HEK293 (cell line): ENCODE results near the gene DLK1.

Experiments
- CTCF ChIA-PET: fragments of 350-600 bp; formaldehyde crosslinking; extraction: SDS; loops from one replicate; lab custom pipeline; 2021; ENCODE audit warnings: antibody characterized with exemption; lab: Yijun Ruan, JAX
- POLR2A ChIA-PET: fragments of 300-600 bp; formaldehyde crosslinking; extraction: SDS; loops from one replicate; lab custom pipeline; 2020; ENCODE audit warnings: antibody characterized with exemption, inconsistent platforms; lab: Yijun Ruan, JAX
- H3K27ac ChIP-seq: fragments of 200-500 bp; sonication (Bioruptor generic); 2 replicates; pipeline ENCODE4 v1.5.1; 2014; ENCODE audit warnings: low read depth, low read length, control low read depth, inconsistent platforms; ENCODE audit errors: extremely low read depth
- H3K36me3 ChIP-seq, 2 experiments: fragments of 200-500 bp in 1 of 2; sonication (Bioruptor generic) in 1 of 2; 1 replicate in 1 of 2; 2 replicates in 1 of 2; pipeline ENCODE4 v1.5.1; 2014 to 2017; ENCODE audit warnings: inconsistent platforms in 2 of 2, low read length in 2 of 2; ENCODE audit not compliant: control insufficient read depth in 2 of 2, insufficient read depth in 1 of 2
- H3K4me1 ChIP-seq: fragments of 200-500 bp; sonication (Bioruptor generic); 2 replicates; pipeline ENCODE4 v1.5.1; 2014; ENCODE audit warnings: mild to moderate bottlenecking, low read length, inconsistent platforms; ENCODE audit not compliant: control insufficient read depth, insufficient read depth
- H3K4me3 ChIP-seq: 2 replicates; pipeline ENCODE4 v1.5.1; 2011; ENCODE audit warnings: low read depth, mild to moderate bottlenecking, control low read depth, low read length, moderate library complexity
- H3K9me3 ChIP-seq: fragments of 200-500 bp; sonication (Bioruptor generic); 2 replicates; pipeline ENCODE4 v1.5.1; 2014; ENCODE audit warnings: low read depth, low read length, inconsistent platforms; ENCODE audit not compliant: control insufficient read depth, insufficient read depth
- GLIS1 ChIP-seq: fragments of 450-650 bp; formaldehyde crosslinking; IDR thresholded peaks from 2 replicates; pipeline ENCODE4 v1.5.1; 2016; ENCODE audit warnings: missing biosample characterization, missing genetic modification characterization
- ZBTB7A ChIP-seq: fragments of 450-650 bp; formaldehyde crosslinking; IDR thresholded peaks from 2 replicates; pipeline ENCODE4 v1.5.1; 2016; ENCODE audit warnings: low read depth, missing biosample characterization, missing genetic modification characterization
- ZFP41 ChIP-seq: fragments of 450-650 bp; formaldehyde crosslinking; IDR thresholded peaks from 2 replicates; pipeline ENCODE4 v1.5.1; 2016; ENCODE audit warnings: missing biosample characterization, missing genetic modification characterization, borderline replicate concordance
- ZFP69B ChIP-seq: fragments of 450-650 bp; formaldehyde crosslinking; IDR thresholded peaks from 2 replicates; pipeline ENCODE4 v1.5.1; 2016; ENCODE audit warnings: missing biosample characterization, missing genetic modification characterization
- ZNF221 ChIP-seq: fragments of 450-650 bp; formaldehyde crosslinking; IDR thresholded peaks from 2 replicates; pipeline ENCODE4 v1.5.1; 2017; ENCODE audit warnings: missing biosample characterization, missing genetic modification characterization, borderline replicate concordance
- ZNF248 ChIP-seq: fragments of 450-650 bp; formaldehyde crosslinking; IDR thresholded peaks from 2 replicates; pipeline ENCODE4 v1.5.1; 2017; ENCODE audit warnings: missing biosample characterization, missing genetic modification characterization
- ZNF510 ChIP-seq: fragments of 450-650 bp; formaldehyde crosslinking; IDR thresholded peaks from 2 replicates; pipeline ENCODE4 v1.5.1; 2018; ENCODE audit warnings: mild to moderate bottlenecking, missing genetic modification characterization, missing biosample characterization; ENCODE audit not compliant: insufficient replicate concordance
- ZNF677 ChIP-seq: fragments of 450-650 bp; IDR thresholded peaks from 2 replicates; pipeline ENCODE4 v1.5.0; 2018; ENCODE audit warnings: missing biosample characterization, mild to moderate bottlenecking, missing genetic modification characterization, moderate library complexity
- ZNF76 ChIP-seq: fragments of 450-650 bp; formaldehyde crosslinking; IDR thresholded peaks from 2 replicates; pipeline ENCODE4; 2016; ENCODE audit warnings: low read depth, missing biosample characterization, missing genetic modification characterization, borderline replicate concordance
- TF ChIP-seq, protein P1 (sequence below): fragments of 450-650 bp; formaldehyde crosslinking; IDR thresholded peaks from 2 replicates; pipeline ENCODE4 v1.5.1; 2016; ENCODE audit warnings: missing biosample characterization, missing genetic modification characterization
- TF ChIP-seq, protein P2 (sequence below): fragments of 450-650 bp; formaldehyde crosslinking; IDR thresholded peaks from 2 replicates; pipeline ENCODE4 v1.5.1; 2016; ENCODE audit warnings: missing biosample characterization, missing genetic modification characterization
- TF ChIP-seq, protein P3 (sequence below): fragments of 450-650 bp; formaldehyde crosslinking; IDR thresholded peaks from 2 replicates; pipeline ENCODE4 v1.5.1; 2016; ENCODE audit warnings: missing biosample characterization, missing genetic modification characterization
- TF ChIP-seq, protein P4 (sequence below): fragments of 450-650 bp; formaldehyde crosslinking; IDR thresholded peaks from 2 replicates; pipeline ENCODE4 v1.5.1; 2017; ENCODE audit warnings: missing biosample characterization, missing genetic modification characterization
- TF ChIP-seq, protein P5 (sequence below): fragments of 450-650 bp; IDR thresholded peaks from 2 replicates; pipeline ENCODE4 v1.5.1; 2018; ENCODE audit warnings: missing biosample characterization, mild to moderate bottlenecking, missing genetic modification characterization

The DLK1 gene

DNA sequence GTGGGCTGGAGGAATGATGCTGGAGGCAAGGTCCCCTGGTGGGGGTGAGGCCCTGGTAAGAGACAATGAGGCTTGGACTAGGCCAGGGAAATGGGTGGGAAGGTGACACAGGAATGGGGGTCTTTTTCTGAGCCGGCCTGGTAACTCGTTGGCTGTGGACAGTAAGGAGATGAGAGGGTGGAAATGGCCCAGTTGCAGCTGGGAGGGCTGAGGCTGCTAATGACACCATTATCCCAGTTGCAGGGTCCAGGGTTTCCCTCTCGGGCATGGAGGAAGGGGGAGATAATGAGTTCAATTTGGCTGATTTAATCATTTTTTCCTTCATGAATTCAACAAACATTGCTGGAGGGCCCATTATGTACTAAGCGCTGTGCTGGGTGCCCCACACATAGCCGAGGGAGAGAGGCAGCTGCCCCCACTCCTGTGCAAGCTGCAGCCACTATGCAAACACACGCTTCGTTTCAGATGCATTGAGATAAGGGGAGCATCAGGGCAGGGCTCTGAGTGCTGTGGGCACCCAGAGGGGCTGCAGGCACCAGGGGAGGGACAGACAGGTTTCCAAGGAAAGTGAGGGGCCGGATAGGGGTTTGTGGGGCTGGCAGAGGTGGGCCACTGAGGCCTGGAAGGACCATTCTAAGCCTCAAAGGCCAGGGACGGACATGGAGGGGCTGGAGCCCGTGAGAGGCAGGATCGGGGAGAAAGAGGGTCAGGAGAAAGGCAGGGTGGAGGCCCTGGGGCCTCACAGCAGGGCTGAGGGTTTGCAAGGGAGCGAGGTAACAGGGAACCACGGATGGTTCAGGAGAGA is 56.0 kb downstream of the DLK1 start:
- no peaks in the 10 kb centered on the region for H3K4me1 ChIP-seq
- TF ChIP-seq, protein P1, sequence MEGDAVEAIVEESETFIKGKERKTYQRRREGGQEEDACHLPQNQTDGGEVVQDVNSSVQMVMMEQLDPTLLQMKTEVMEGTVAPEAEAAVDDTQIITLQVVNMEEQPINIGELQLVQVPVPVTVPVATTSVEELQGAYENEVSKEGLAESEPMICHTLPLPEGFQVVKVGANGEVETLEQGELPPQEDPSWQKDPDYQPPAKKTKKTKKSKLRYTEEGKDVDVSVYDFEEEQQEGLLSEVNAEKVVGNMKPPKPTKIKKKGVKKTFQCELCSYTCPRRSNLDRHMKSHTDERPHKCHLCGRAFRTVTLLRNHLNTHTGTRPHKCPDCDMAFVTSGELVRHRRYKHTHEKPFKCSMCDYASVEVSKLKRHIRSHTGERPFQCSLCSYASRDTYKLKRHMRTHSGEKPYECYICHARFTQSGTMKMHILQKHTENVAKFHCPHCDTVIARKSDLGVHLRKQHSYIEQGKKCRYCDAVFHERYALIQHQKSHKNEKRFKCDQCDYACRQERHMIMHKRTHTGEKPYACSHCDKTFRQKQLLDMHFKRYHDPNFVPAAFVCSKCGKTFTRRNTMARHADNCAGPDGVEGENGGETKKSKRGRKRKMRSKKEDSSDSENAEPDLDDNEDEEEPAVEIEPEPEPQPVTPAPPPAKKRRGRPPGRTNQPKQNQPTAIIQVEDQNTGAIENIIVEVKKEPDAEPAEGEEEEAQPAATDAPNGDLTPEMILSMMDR = no peak
- no peak for TF ChIP-seq ZFP69B (tag by site-specific recombination)
- TF ChIP-seq, protein P2, sequence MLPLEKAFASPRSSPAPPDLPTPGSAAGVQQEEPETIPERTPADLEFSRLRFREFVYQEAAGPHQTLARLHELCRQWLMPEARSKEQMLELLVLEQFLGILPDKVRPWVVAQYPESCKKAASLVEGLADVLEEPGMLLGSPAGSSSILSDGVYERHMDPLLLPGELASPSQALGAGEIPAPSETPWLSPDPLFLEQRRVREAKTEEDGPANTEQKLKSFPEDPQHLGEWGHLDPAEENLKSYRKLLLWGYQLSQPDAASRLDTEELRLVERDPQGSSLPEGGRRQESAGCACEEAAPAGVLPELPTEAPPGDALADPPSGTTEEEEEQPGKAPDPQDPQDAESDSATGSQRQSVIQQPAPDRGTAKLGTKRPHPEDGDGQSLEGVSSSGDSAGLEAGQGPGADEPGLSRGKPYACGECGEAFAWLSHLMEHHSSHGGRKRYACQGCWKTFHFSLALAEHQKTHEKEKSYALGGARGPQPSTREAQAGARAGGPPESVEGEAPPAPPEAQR (tag by site-specific recombination) = no peak
- TF ChIP-seq GLIS1 (tag by site-specific recombination) = 0 out of 2 replicates have a peak, but pooled peaks have one; percentile 13
- TF ChIP-seq, all 188 proteins: peak for 1
- H3K27ac ChIP-seq = no peak overlapping the region
- H3K36me3 ChIP-seq = no peaks in the 10 kb centered on the region
- H3K4me3 ChIP-seq = no peak overlapping the region
- H3K9me3 ChIP-seq = no peaks in the 10 kb centered on the region
- POLR2A ChIA-PET = no interaction called here
- CTCF ChIA-PET = interaction anchor here (0.5 kb wide), 1 partner anchor 20 kb away, joined by 3 read pairs; no protein-coding TSS in a partner anchor

DNA sequence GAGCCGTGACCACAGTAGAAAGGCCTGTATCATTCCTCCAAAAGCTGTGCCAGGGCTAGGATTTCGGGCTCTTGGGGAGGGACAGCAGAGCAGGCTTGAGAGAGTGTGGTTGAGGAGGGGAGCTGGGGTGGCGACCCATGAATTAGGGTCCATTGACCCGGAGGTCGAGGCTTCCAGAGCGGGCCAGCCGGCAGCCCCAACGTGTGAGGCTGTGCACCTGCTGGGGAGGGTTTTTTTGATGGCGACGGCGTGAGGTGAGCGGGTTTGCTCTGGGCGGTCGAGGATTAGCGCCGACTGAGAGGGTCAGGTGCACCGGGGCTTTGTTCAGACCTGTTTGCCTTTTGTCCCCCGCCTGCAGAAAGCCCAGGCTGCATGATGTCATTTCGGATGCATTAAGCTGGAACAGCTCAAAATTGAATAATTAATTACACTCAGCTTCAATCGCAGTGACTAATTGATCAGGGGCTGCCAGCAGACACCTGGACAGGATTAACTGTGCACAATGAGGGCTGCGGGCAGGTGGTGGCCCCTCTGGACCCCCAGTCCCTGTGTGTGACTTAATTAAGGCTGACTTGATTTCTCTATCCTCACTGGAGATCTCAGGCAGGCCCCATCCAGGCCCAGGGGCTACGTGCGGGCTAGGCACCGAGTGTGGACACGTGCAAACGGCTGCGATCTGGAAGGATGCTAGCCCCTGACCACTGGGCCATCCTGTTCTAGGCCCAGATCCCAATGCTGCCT is 57.1 kb downstream of the DLK1 start:
- Histone ChIP-seq H3K9me3 (no peaks in the 10 kb centered on the region), H3K36me3 (no peaks in the 10 kb centered on the region), H3K4me1 (no peaks in the 10 kb centered on the region), H3K4me3 (no peak overlapping the region), H3K27ac (no peak overlapping the region)
- POLR2A ChIA-PET = no interaction called here
- TF ChIP-seq, protein P3, sequence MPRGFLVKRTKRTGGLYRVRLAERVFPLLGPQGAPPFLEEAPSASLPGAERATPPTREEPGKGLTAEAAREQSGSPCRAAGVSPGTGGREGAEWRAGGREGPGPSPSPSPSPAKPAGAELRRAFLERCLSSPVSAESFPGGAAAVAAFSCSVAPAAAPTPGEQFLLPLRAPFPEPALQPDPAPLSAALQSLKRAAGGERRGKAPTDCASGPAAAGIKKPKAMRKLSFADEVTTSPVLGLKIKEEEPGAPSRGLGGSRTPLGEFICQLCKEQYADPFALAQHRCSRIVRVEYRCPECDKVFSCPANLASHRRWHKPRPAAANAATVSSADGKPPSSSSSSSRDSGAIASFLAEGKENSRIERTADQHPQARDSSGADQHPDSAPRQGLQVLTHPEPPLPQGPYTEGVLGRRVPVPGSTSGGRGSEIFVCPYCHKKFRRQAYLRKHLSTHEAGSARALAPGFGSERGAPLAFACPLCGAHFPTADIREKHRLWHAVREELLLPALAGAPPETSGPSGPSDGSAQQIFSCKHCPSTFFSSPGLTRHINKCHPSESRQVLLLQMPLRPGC = no peak
- TF ChIP-seq ZNF510 (tag by site-specific recombination) (no peak), ZNF221 (no peak), ZNF677 (tag by site-specific recombination) (no peak), ZBTB7A (tag by site-specific recombination) (no peak), ZNF248 (tag by site-specific recombination) (no peak), ZNF76 (no peak), ZFP41 (tag by site-specific recombination) (no peak)
- TF ChIP-seq, protein P4, sequence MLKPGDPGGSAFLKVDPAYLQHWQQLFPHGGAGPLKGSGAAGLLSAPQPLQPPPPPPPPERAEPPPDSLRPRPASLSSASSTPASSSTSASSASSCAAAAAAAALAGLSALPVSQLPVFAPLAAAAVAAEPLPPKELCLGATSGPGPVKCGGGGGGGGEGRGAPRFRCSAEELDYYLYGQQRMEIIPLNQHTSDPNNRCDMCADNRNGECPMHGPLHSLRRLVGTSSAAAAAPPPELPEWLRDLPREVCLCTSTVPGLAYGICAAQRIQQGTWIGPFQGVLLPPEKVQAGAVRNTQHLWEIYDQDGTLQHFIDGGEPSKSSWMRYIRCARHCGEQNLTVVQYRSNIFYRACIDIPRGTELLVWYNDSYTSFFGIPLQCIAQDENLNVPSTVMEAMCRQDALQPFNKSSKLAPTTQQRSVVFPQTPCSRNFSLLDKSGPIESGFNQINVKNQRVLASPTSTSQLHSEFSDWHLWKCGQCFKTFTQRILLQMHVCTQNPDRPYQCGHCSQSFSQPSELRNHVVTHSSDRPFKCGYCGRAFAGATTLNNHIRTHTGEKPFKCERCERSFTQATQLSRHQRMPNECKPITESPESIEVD (tag by site-specific recombination) = no peak
- TF ChIP-seq, protein P2 (tag by site-specific recombination) = no peak
- TF ChIP-seq, protein P5, sequence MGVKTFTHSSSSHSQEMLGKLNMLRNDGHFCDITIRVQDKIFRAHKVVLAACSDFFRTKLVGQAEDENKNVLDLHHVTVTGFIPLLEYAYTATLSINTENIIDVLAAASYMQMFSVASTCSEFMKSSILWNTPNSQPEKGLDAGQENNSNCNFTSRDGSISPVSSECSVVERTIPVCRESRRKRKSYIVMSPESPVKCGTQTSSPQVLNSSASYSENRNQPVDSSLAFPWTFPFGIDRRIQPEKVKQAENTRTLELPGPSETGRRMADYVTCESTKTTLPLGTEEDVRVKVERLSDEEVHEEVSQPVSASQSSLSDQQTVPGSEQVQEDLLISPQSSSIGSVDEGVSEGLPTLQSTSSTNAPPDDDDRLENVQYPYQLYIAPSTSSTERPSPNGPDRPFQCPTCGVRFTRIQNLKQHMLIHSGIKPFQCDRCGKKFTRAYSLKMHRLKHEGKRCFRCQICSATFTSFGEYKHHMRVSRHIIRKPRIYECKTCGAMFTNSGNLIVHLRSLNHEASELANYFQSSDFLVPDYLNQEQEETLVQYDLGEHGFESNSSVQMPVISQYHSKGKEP (tag by site-specific recombination) = no peak
- CTCF ChIA-PET = interaction anchor here (0.6 kb wide), 1 partner anchor 23 kb away, joined by 3 read pairs; no protein-coding TSS in a partner anchor
